Astrocyte of the cerebellum (primary cell): ENCODE measurements around the gene PDE11A.

ENCODE experiments used
- DNase-seq: peaks from one replicate; pipeline ENCODE4 v3.0.0-alpha.2; 2011; ENCODE audit warnings: low read depth
- H3K4me3 ChIP-seq: 2 replicates; pipeline ENCODE4 v1.5.1; 2011; ENCODE audit warnings: mild to moderate bottlenecking, low read depth, low read length, moderate library complexity
- in situ Hi-C: cut with HindIII; loops from 2 replicates; pipeline ENCODE4 v1.10.0; 2017; ENCODE audit warnings: low sequenced_read_pairs
- TF ChIP-seq, protein P1 (sequence below): IDR thresholded peaks from 2 replicates; pipeline ENCODE4 v1.5.1; 2012; ENCODE audit warnings: low read length, low read depth, moderate library complexity, mild to moderate bottlenecking; ENCODE audit errors: missing control alignments

The PDE11A gene

DNA sequence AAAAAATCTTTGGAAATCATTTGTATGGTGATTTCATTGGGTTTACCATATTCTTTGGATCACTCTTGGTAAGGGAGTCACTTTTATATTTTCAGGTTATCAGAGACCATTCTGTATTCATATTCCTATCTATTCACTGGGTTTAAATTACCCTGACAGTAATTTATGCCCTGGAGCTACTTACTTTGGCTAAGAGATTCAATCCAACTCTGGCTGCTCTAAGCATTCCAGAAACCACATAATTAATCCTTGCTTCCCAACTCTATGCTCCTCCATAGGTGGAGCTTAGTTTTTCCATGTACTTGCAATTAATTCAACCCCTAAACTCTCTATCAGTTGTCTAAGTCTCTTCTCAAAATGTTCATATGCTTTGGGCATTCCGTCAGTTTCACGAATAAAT is 343.7 kb downstream of the PDE11A start:
- no peak for DNase-seq
- TF ChIP-seq, protein P1, sequence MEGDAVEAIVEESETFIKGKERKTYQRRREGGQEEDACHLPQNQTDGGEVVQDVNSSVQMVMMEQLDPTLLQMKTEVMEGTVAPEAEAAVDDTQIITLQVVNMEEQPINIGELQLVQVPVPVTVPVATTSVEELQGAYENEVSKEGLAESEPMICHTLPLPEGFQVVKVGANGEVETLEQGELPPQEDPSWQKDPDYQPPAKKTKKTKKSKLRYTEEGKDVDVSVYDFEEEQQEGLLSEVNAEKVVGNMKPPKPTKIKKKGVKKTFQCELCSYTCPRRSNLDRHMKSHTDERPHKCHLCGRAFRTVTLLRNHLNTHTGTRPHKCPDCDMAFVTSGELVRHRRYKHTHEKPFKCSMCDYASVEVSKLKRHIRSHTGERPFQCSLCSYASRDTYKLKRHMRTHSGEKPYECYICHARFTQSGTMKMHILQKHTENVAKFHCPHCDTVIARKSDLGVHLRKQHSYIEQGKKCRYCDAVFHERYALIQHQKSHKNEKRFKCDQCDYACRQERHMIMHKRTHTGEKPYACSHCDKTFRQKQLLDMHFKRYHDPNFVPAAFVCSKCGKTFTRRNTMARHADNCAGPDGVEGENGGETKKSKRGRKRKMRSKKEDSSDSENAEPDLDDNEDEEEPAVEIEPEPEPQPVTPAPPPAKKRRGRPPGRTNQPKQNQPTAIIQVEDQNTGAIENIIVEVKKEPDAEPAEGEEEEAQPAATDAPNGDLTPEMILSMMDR, result no peak
- in situ Hi-C loops, result loop anchor here (10.0 kb wide), 1 partner anchor 394 kb away; no protein-coding TSS in a partner anchor
- no peak overlapping the region for H3K4me3 ChIP-seq

DNA sequence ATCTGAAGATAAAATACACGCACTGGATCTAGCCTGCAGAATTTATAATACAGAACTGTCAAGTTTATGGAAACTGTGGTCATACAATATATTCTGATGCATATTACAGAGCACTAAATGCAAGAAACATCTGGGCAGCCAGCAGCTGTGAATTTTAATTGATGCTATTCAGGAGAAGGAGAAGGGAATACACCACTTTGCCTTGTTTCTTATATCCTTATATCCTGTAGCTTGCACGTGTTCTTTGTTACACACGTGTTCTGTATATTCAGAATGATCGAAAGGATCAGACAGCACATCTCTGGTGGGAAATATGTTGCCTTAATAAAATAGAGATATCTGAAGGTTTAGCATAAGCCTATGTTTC is 344.2 kb downstream of the PDE11A start:
- no peak overlapping the region for H3K4me3 ChIP-seq
- DNase-seq, result no peak
- in situ Hi-C loops, result loop anchor here (10.0 kb wide), 1 partner anchor 394 kb away; no protein-coding TSS in a partner anchor
- TF ChIP-seq, protein P1, result no peak

DNA sequence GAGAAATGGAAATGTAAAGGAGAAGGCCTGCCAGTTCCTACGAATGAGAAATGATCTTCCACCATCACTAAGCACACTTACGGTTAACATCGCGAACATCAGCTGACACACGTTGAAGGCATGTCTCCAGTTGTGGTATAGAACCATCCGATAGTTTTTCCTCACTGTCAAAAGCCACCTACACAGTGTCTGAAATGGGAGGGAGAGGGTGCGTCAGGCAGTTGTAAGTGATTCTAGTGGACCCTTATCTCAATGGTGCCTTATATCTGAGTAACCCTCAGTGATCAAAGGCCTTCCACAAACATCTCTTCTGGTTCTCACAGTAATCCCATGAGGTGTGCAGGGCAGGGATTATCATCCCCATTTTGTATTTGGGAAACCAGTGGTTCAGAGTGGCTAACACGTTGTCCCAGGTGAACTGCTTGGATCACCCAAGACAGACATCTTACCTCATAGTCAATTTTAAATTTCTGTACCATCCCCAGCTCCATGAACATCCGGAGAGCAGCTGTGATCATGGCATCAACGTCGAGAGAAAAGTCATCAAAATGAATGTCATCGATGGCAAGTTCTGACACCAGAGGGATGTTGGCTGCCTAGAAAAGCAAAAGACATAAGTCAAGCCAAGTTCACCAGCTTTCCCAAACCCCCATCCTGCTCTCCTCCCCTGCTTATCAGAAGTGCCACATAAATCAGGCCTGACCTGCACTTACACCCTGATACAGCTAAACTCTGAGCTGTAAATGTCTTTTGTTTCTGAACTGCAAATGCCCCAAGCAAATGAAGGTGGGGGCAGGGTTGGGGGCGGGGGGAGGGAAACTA is 344.8 kb downstream of the PDE11A start:
- TF ChIP-seq, protein P1, result no peak

DNA sequence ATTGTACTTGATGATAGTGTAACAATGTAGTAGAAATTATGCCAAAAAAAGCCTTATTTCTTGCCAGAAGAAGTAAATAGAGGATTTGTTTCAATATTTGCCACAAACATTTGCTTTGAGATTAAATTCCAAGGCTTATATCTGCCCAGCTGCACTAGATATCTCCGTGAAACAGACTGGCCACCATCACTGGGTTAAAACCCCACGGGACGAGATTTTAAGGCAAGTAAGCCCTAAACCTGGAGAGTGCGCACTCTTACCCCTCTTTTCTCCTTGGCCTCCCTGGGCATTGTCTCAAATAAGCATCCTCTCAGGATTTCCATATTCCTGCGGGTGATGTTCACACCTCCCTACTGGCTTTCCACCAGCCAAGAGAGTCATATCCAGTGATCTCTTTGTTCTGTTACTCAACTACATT is 345.6 kb downstream of the PDE11A start:
- in situ Hi-C loops, result loop anchor here (10.0 kb wide), 1 partner anchor 392 kb away; no protein-coding TSS in a partner anchor
- no peak for DNase-seq
- no peak overlapping the region for H3K4me3 ChIP-seq
- TF ChIP-seq, protein P1, result no peak

More for the DNA sequence above, 344.8 kb downstream of the PDE11A start:
- DNase-seq, result no peak
- H3K4me3 ChIP-seq, result no peak overlapping the region
- in situ Hi-C loops, result loop anchor here (10.0 kb wide), 1 partner anchor 393 kb away; no protein-coding TSS in a partner anchor

DNA sequence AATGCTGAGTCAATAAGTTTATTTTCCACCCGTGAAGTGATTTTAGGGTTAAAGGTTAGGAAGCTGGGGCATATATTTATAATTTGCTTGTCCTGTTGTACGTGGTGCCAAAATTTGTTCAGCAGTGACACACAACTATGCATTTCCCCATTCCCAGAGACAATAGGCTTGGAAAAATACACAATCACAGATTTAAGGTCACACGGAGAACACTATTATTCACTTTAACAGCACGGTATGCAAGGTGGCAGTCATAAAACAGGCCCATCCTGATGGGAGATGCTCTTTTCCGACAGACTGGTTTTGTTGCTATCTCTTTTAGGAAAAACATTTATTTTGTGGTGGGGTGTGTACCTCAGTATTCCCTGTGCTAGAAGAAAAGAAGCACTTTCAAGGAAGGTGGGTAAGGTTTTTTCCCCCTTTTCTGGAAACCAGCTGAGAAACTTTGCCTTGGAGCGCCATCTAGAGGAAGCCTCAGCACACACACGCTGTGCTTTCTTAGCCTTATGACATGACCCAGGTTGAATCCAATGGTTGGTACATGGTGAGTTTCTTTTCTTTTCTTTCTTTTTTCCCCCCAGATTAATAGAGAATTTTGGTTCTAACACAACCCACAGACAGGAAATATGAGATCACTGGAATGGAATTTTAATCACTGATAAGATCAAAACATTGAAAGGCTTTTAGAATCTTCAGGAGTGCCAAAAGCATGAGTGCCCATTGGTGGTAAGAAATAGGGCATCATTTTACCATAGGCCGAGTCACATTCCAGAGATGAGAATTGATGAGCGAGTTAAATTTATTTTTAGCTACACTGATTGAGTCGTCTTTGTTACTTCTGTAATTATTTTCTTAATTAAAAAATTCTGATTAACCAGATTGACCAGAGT is 347.9 kb downstream of the PDE11A start:
- peak; percentile 33 for DNase-seq
- TF ChIP-seq, protein P1, result peak; percentile 95
- in situ Hi-C loops, result loop anchor here (10.0 kb wide), 1 partner anchor 390 kb away; no protein-coding TSS in a partner anchor
- no peak overlapping the region for H3K4me3 ChIP-seq

DNA sequence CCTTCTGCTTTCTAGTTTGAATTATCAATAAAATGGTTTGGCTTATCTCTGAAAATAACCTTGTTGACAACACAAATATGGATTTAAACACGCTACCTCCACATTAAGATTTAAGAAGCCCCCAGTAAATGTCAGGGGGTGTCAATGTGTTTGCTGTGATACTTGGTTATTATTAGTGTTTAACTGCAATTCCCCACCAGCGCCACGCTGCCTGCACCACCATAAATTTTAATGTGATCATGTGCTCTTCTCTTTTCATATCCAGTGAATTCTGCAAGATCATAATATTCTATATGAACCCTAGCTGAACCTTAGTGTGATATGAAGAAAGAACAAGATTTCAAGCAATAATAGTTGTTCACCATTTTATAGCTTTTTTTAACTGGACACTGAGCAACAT is 349.3 kb downstream of the PDE11A start:
- in situ Hi-C loops, result loop anchor here (10.0 kb wide), 1 partner anchor 388 kb away; no protein-coding TSS in a partner anchor
- no peak overlapping the region for H3K4me3 ChIP-seq
- TF ChIP-seq, protein P1, result no peak
- no peak for DNase-seq
